ENCODE results near the gene PPP2R2D.

PPP2R2D gene

DNA sequence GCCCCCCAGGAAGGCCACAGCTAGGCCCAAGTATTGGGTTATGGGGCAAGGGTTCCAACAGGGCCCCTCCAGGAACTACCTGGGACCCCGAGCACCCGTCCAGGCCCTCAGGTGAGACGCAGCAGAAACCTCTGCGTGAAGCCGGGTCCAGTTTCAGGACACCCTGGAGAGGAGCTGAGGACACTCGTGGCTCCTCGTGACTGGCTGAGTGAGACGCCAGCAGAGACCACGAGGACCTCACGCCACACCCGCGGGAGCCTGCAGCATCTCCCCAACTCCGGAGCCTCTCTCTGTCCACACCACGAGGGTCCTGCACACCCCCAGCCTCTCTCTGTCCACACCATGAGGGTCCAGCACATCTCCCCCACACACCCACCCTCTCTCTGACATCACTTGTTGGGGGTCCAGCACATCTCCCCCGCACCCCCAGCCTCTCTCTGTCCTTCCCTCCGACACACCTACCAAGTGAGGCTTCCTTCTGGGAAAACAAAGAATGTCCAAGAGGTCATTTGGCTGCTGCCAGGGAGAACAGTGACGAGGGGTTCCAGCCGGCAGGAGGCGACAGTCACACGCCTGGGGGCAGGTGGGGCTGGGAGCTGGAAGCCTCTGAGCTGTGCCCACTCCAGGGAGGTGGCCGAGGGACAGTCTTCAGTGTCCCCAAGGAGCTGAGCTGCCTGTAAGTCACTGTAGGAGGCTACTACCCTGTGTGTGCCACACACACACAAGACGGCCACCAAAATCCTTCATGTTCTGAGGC is 46.1 kb upstream of the PPP2R2D start:
- no peak for DNase-seq (ENCODE audit: extremely low spot score)
- CTCF ChIA-PET = interaction anchor here (0.8 to 1.5 kb wide), 2 partner anchors 15 to 168 kb away, joined by 3 read pairs; no protein-coding TSS in a partner anchor
- TF ChIP-seq LEF1 (IDR thresholded peaks at IDR 0.05; ENCODE audit: borderline replicate concordance) = no peak
- TF ChIP-seq BHLHE40 (IDR thresholded peaks at IDR 0.05; ENCODE audit: borderline replicate concordance) = no peak
- no peak for TF ChIP-seq CTBP1 (IDR thresholded peaks at IDR 0.05; ENCODE audit: borderline replicate concordance)
- TF ChIP-seq NFRKB (IDR thresholded peaks at IDR 0.05) = no peak
- TF ChIP-seq, protein P1, sequence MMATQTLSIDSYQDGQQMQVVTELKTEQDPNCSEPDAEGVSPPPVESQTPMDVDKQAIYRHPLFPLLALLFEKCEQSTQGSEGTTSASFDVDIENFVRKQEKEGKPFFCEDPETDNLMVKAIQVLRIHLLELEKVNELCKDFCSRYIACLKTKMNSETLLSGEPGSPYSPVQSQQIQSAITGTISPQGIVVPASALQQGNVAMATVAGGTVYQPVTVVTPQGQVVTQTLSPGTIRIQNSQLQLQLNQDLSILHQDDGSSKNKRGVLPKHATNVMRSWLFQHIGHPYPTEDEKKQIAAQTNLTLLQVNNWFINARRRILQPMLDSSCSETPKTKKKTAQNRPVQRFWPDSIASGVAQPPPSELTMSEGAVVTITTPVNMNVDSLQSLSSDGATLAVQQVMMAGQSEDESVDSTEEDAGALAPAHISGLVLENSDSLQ (IDR thresholded peaks at IDR 0.05) = no peak
- TF ChIP-seq ZNF384 (IDR thresholded peaks at IDR 0.05) = no peak
- TF ChIP-seq ELF4 (IDR thresholded peaks at IDR 0.05) = no peak
- TF ChIP-seq L3MBTL2 (conservative IDR thresholded peaks at IDR 0.05) = no peak
- no peak for TF ChIP-seq FOXM1 (IDR thresholded peaks at IDR 0.05; ENCODE audit: borderline replicate concordance)
- TF ChIP-seq FOXA1 (IDR thresholded peaks at IDR 0.05) = no peak
- POLR2A ChIA-PET = no interaction called here

DNA sequence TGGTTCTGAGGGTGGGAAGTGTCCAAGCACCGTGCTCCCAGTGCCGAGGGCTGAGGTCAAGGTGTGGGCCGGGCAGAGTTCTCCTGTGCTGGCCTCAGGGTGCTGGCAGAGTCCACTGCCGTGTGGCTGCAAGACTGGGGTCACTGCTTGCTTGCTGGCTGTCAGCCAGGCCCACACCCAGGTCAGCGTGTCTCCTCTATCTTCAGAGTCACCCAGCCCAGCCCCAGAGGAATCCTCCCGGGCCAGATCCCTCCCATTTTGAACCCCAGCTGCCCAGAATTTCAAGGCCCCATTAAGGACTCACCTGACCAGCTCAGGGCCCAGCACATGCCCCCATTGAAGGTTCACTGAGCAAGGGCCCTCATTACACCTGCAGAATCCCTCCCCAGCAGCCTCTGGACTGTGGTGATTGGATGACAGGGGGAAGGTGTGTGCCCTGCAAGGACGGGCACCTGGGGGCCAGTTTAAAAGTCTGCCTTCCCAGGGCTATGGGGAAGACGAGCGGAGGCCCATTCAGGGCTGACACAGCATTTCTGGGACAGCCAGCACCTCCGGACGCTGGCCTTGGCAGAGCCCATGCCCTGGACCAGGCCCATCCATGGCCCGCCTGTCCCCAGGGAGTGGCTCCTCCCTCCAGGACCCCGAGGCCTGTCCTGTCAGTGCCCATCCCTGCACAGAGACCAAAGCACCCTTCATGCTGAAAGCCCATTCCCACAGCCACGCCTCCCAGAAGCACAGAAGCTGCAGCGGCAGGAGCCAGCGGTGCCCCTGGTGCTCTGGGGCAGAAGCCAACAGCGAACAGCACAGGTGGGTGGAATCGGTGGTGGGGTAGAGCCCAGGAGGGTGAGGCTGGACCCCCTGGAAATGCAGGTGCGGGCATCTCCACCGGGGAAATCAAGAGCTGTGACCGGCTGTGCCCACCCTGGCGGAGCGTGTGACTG is 45.1 kb upstream of the PPP2R2D start:
- TF ChIP-seq BHLHE40 (IDR thresholded peaks at IDR 0.05; ENCODE audit: borderline replicate concordance) = no peak
- TF ChIP-seq ELF4 (IDR thresholded peaks at IDR 0.05) = no peak
- TF ChIP-seq SUZ12 (IDR thresholded peaks at IDR 0.05) = no peak
- no peak for TF ChIP-seq FOXK2 (IDR thresholded peaks at IDR 0.05)
- TF ChIP-seq NFRKB (IDR thresholded peaks at IDR 0.05) = no peak
- no peak for TF ChIP-seq CTBP1 (IDR thresholded peaks at IDR 0.05; ENCODE audit: borderline replicate concordance)
- no peak for TF ChIP-seq ZNF384 (IDR thresholded peaks at IDR 0.05)
- no peak for TF ChIP-seq SP1 (IDR thresholded peaks at IDR 0.05)
- no peak for TF ChIP-seq FOXA1 (IDR thresholded peaks at IDR 0.05)
- no peak for TF ChIP-seq L3MBTL2 (conservative IDR thresholded peaks at IDR 0.05)
- TF ChIP-seq ARNT (IDR thresholded peaks at IDR 0.05) = no peak
- no peak for TF ChIP-seq FOXM1 (IDR thresholded peaks at IDR 0.05; ENCODE audit: borderline replicate concordance)
- no peak for TF ChIP-seq LEF1 (IDR thresholded peaks at IDR 0.05; ENCODE audit: borderline replicate concordance)
- no peak for TF ChIP-seq TARDBP (IDR thresholded peaks at IDR 0.05)
- TF ChIP-seq, protein P1 (IDR thresholded peaks at IDR 0.05) = no peak
- TF ChIP-seq HDGF (IDR thresholded peaks at IDR 0.05; ENCODE audit: borderline replicate concordance) = no peak
- POLR2A ChIA-PET = no interaction called here
- no peak for DNase-seq (ENCODE audit: extremely low spot score)
- CTCF ChIA-PET = interaction anchor here (0.8 kb wide), 1 partner anchor 14 kb away, joined by 3 read pairs; no protein-coding TSS in a partner anchor

DNA sequence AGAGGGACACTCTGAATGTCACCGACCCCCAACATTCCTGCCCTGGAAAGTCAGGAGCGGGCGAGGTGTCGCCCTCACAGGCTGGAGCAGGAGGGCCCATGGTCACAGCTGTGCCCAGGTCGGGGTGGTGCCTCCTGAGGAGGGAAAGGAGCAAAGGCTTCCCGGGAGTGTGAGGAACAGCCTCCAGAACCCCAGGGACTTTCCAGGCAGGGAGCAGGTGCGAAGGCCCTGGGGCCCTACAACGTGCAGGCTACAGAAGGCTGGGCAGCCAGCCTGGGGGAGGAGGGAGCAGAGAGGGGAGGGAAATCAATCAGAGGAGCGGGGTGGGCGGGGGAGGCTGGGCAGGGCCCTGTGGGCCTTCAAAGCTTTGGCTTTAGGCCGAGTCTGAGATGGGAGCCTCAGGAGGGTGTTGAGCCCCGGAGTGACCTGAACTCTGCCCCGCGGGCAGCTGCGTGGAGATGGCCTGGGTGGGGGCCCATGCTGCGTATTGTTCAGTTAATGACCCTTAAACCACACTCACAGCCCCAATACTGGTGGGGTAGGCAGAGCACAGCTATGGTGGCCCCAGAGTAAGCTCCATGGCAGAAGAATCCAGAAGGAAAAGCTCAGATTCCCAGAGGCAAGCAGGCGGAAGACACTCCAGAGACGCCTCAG is 44.2 kb upstream of the PPP2R2D start:
- ChIA-PET CTCF (no interaction called here), POLR2A (no interaction called here)
- TF ChIP-seq CTBP1 (IDR thresholded peaks at IDR 0.05; ENCODE audit: borderline replicate concordance) (no peak), SP1 (IDR thresholded peaks at IDR 0.05) (no peak), ARNT (IDR thresholded peaks at IDR 0.05) (no peak), BHLHE40 (IDR thresholded peaks at IDR 0.05; ENCODE audit: borderline replicate concordance) (no peak), FOXK2 (IDR thresholded peaks at IDR 0.05) (no peak), ZNF384 (IDR thresholded peaks at IDR 0.05) (no peak), FOXM1 (IDR thresholded peaks at IDR 0.05; ENCODE audit: borderline replicate concordance) (no peak), SUZ12 (IDR thresholded peaks at IDR 0.05) (no peak), NFRKB (IDR thresholded peaks at IDR 0.05) (no peak), HDGF (IDR thresholded peaks at IDR 0.05; ENCODE audit: borderline replicate concordance) (no peak), LEF1 (IDR thresholded peaks at IDR 0.05; ENCODE audit: borderline replicate concordance) (no peak), FOXA1 (IDR thresholded peaks at IDR 0.05) (no peak)
- no peak for DNase-seq (ENCODE audit: extremely low spot score)

GRCh38 chr10:131857156-131858117 is 43.4 kb upstream of the PPP2R2D start:
- DNase-seq (ENCODE audit: extremely low spot score) = no peak
- ChIA-PET POLR2A (no interaction called here), CTCF (no interaction called here)
- TF ChIP-seq FOXK2 (IDR thresholded peaks at IDR 0.05) (no peak), TARDBP (IDR thresholded peaks at IDR 0.05) (no peak), NFRKB (IDR thresholded peaks at IDR 0.05) (no peak), L3MBTL2 (conservative IDR thresholded peaks at IDR 0.05) (no peak), CTBP1 (IDR thresholded peaks at IDR 0.05; ENCODE audit: borderline replicate concordance) (no peak), FOXM1 (IDR thresholded peaks at IDR 0.05; ENCODE audit: borderline replicate concordance) (no peak), SUZ12 (IDR thresholded peaks at IDR 0.05) (no peak), LEF1 (IDR thresholded peaks at IDR 0.05; ENCODE audit: borderline replicate concordance) (no peak), BHLHE40 (IDR thresholded peaks at IDR 0.05; ENCODE audit: borderline replicate concordance) (no peak)
- TF ChIP-seq, protein P1 (IDR thresholded peaks at IDR 0.05) = no peak
